ENCODE measurements around the gene LRRC28. TPM values are rescaled to one million over a fixed set of nuclear protein-coding genes. Genes with fewer than 3 reads are reported as not detected.

LRRC28 gene
- total RNA-seq, 4 donors from 2014 or later, result 56.5 to 82.7 (median 64.2) TPM

GRCh38 chr15:99210334-99210733, 40.9 kb upstream of the LRRC28 start:
- Histone ChIP-seq H3K36me3 (peaks cover 0 to 2% (median 0%) of the 10 kb centered on the region in 4 donors), H3K4me1 (peaks cover 0 to 9% (median 0%) of the 10 kb centered on the region in 4 donors), H3K4me3 (no peak overlapping the region), H3K27me3 (no peaks in the 10 kb centered on the region), H3K9me3 (no peaks in the 10 kb centered on the region), H3K27ac (peak overlapping the region in 3 of 4 donors; percentile 43 to 79 (median 67))
- intact Hi-C loops (cut with DNase I; ENCODE audit: low total_unique reads), result loop anchor here (5.0 kb wide), 1 partner anchor 38 kb away; no protein-coding TSS in a partner anchor
- TF ChIP-seq POLR2AphosphoS5 (IDR thresholded peaks at IDR 0.05), result peak; percentile 37 to 55 (median 42)
- peak; percentile 91 for TF ChIP-seq EP300 (IDR thresholded peaks at IDR 0.05; ENCODE audit: low read depth)
- TF ChIP-seq CTCF (IDR thresholded peaks at IDR 0.05), result no peak
- in situ Hi-C loops (cut with MboI; ENCODE audit: low pct_ligation_motif_present in 1 of 4, low pct_unique_long_range_greater_than_20kb in 1 of 4, low sequenced_read_pairs in 3 of 4), result loop anchor here in 2 of 4 donors (5.0 kb wide), 1 partner anchor 108 kb away; no protein-coding TSS in a partner anchor
- no peak for DNase-seq

DNA sequence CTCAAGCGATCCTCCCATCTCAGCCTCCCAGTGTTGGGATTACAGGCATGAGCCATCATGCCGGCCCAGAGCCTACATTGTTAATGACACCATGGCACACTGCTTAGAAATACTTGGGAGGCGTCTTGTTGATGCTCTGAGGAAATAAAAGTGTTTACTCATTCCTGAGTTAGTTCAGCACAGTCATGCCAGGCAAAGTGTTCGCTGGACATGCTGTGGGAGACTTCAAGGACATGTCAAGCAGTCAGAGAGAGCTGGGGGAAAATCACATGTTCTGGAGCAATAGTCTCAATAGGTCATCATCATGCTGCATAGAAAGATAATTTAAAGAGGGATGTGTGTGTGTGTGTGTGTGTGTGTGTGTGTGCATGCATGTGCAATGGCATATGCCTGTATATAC, 39.4 kb upstream of the LRRC28 start:
- Histone ChIP-seq H3K36me3 (peaks cover 0 to 6% (median 0%) of the 10 kb centered on the region in 4 donors), H3K9me3 (no peaks in the 10 kb centered on the region), H3K27ac (peak overlapping the region; percentile 59 to 79 (median 71)), H3K4me3 (no peak overlapping the region), H3K4me1 (peaks cover 0 to 9% (median 0%) of the 10 kb centered on the region in 4 donors), H3K27me3 (no peaks in the 10 kb centered on the region)
- TF ChIP-seq CTCF (IDR thresholded peaks at IDR 0.05), result no peak
- no peak for TF ChIP-seq POLR2A (IDR thresholded peaks at IDR 0.05)
- no peak for TF ChIP-seq POLR2AphosphoS5 (IDR thresholded peaks at IDR 0.05)
- no peak for TF ChIP-seq EP300 (IDR thresholded peaks at IDR 0.05; ENCODE audit: low read depth)
- DNase-seq, result no peak
- 77% methylated on average over 4 of the region's 4 CpGs; no CpG with 5 or more reads in 1 of the 2 donors for WGBS, 2 donors (ENCODE audit: low coverage in 1 of 2)
- intact Hi-C loops (cut with DNase I; ENCODE audit: low total_unique reads) (loop anchor here (2.0 to 5.0 kb wide), 2 partner anchors 40 to 107 kb away; partner anchors contain the start of gene SYNM), in situ Hi-C loops (cut with MboI; ENCODE audit: low pct_ligation_motif_present in 1 of 4, low pct_unique_long_range_greater_than_20kb in 1 of 4, low sequenced_read_pairs in 3 of 4) (loop anchor here in 2 of 4 donors (5.0 kb wide), 1 partner anchor 110 kb away; no protein-coding TSS in a partner anchor)

DNA sequence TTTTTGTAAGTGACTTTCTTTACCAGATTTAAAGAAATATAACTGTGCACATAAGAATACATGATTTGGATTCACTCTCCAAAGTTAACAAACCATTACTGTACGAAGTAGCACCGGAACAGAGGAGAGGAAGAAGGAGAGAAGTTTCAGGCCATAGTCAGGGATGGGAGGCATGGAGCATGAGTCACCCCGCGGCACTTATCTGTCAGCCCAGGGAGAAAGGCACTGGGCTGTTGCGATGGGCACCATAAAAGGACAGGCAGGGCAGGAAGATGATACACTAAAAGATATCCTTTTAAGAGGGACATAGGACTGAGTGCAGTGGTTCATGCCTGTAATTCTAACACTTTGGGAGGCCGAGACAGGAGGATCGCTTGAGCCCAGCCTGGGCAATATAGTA, 38.9 kb upstream of the LRRC28 start:
- Histone ChIP-seq H3K4me3 (no peak overlapping the region), H3K9me3 (no peaks in the 10 kb centered on the region), H3K36me3 (peaks cover 0 to 6% (median 0%) of the 10 kb centered on the region in 4 donors), H3K27ac (peak overlapping the region; percentile 59 to 79 (median 71)), H3K4me1 (peaks cover 0 to 9% (median 0%) of the 10 kb centered on the region in 4 donors), H3K27me3 (no peaks in the 10 kb centered on the region)
- in situ Hi-C loops (cut with MboI; ENCODE audit: low pct_ligation_motif_present in 1 of 4, low pct_unique_long_range_greater_than_20kb in 1 of 4, low sequenced_read_pairs in 3 of 4), result loop anchor here in 2 of 4 donors (5.0 kb wide), 1 partner anchor 110 kb away; no protein-coding TSS in a partner anchor
- WGBS, 2 donors (ENCODE audit: low coverage in 1 of 2), result 70 to 79% methylated on average over 7 of the region's 7 CpGs
- peak; percentile 18 for DNase-seq
- intact Hi-C loops (cut with DNase I; ENCODE audit: low total_unique reads), result loop anchor here (2.0 to 5.0 kb wide), 2 partner anchors 40 to 108 kb away; partner anchors contain the start of gene SYNM
- TF ChIP-seq POLR2A (IDR thresholded peaks at IDR 0.05) (no peak), POLR2AphosphoS5 (IDR thresholded peaks at IDR 0.05) (peak in 1 of 3 donors; percentile 6)

GRCh38 chr15:99213187-99213811, 38.0 kb upstream of the LRRC28 start:
- H3K9me3 ChIP-seq, result no peaks in the 10 kb centered on the region
- H3K36me3 ChIP-seq, result peaks cover 0 to 8% (median 4%) of the 10 kb centered on the region in 4 donors
- H3K4me3 ChIP-seq, result no peak overlapping the region
- in situ Hi-C loops (cut with MboI; ENCODE audit: low pct_ligation_motif_present in 1 of 4, low pct_unique_long_range_greater_than_20kb in 1 of 4, low sequenced_read_pairs in 3 of 4), result loop anchor here in 2 of 4 donors (5.0 kb wide), 1 partner anchor 111 kb away; no protein-coding TSS in a partner anchor
- intact Hi-C loops (cut with DNase I; ENCODE audit: low total_unique reads), result loop anchor here (2.0 to 5.0 kb wide), 2 partner anchors 41 to 108 kb away; partner anchors contain the start of gene SYNM
- no peaks in the 10 kb centered on the region for H3K27me3 ChIP-seq
- DNase-seq, result peak; percentile 80
- peak overlapping the region; percentile 59 to 79 (median 71) for H3K27ac ChIP-seq
- peak; percentile 79 to 85 (median 81) for TF ChIP-seq CTCF (IDR thresholded peaks at IDR 0.05)
- TF ChIP-seq POLR2AphosphoS5 (IDR thresholded peaks at IDR 0.05), result no peak
- 0 to 11% methylated on average over 1 of the region's 1 CpG for WGBS, 2 donors (ENCODE audit: low coverage in 1 of 2)
- H3K4me1 ChIP-seq, result peaks cover 0 to 9% (median 0%) of the 10 kb centered on the region in 4 donors
